DND-41 (cell line): ENCODE results near the gene CEP104.

Experiments
- ATAC-seq: fragments of 200-7000 bp; cut with Tn5 transposase; 3 replicates; pipeline ENCODE4 v1.9.1; 2021; ENCODE audit warnings: low read depth; ENCODE audit not compliant: insufficient read depth
- DNase-seq: peaks from one replicate; pipeline ENCODE4 v3.0.0-alpha.2; 2020
- H2AFZ ChIP-seq: 2 replicates; pipeline ENCODE4 v1.6.0; 2012; ENCODE audit warnings: low read depth, low read length
- H3K27ac ChIP-seq: 2 replicates; pipeline ENCODE4 v1.5.1; 2012; ENCODE audit warnings: low read length, inconsistent platforms
- H3K27me3 ChIP-seq: fragments of 200-600 bp; sonication (generic); 2 replicates; pipeline ENCODE4 v1.6.0; 2012; ENCODE audit warnings: low read length, mild to moderate bottlenecking, inconsistent platforms; ENCODE audit not compliant: insufficient read depth, poor library complexity
- H3K36me3 ChIP-seq: 2 replicates; pipeline ENCODE4 v1.5.1; 2012; ENCODE audit warnings: low read length, inconsistent platforms; ENCODE audit not compliant: insufficient read depth
- H3K4me1 ChIP-seq: 2 replicates; pipeline ENCODE4 v1.5.1; 2012; ENCODE audit warnings: mild to moderate bottlenecking, low read length; ENCODE audit not compliant: insufficient read depth
- H3K4me2 ChIP-seq: 2 replicates; pipeline ENCODE4 v1.6.0; 2012; ENCODE audit warnings: mild to moderate bottlenecking, moderate library complexity, low read length, inconsistent platforms; ENCODE audit not compliant: insufficient read depth
- H3K4me3 ChIP-seq, 2 experiments: fragments of 200-600 bp in 1 of 2; shearing (Covaris generic) in 1 of 2; 2 replicates each; pipeline ENCODE4 v1.5.1; 2012 to 2016; ENCODE audit warnings: inconsistent platforms in 2 of 2, low read length in 2 of 2, mild to moderate bottlenecking in 2 of 2, low read depth in 1 of 2, moderate library complexity in 1 of 2
- H3K79me2 ChIP-seq: 2 replicates; pipeline ENCODE4 v1.6.0; 2012; ENCODE audit warnings: low read length, inconsistent platforms; ENCODE audit not compliant: insufficient read depth
- H3K9ac ChIP-seq: 2 replicates; pipeline ENCODE4 v1.6.0; 2012; ENCODE audit warnings: low read depth, mild to moderate bottlenecking, inconsistent platforms, low read length, moderate library complexity
- H3K9me3 ChIP-seq: 2 replicates; pipeline ENCODE4 v1.5.1; 2012; ENCODE audit warnings: low read length, moderate library complexity, mild to moderate bottlenecking, inconsistent platforms; ENCODE audit not compliant: insufficient read depth, severe bottlenecking
- H4K20me1 ChIP-seq: 2 replicates; pipeline ENCODE4 v1.6.0; 2012; ENCODE audit warnings: low read length; ENCODE audit not compliant: insufficient read depth
- EZH2 ChIP-seq: IDR thresholded peaks from 3 replicates; pipeline ENCODE4 v1.6.1; 2012; ENCODE audit warnings: borderline replicate concordance, low read depth, mild to moderate bottlenecking, moderate library complexity, low read length, inconsistent platforms; ENCODE audit not compliant: severe bottlenecking
- TF ChIP-seq, protein P1 (sequence below): IDR thresholded peaks from 2 replicates; pipeline ENCODE4 v1.5.1; 2012; ENCODE audit warnings: borderline replicate concordance, low read length, moderate library complexity, mild to moderate bottlenecking; ENCODE audit not compliant: poor library complexity, severe bottlenecking; ENCODE audit errors: extremely low read depth

The CEP104 gene

DNA sequence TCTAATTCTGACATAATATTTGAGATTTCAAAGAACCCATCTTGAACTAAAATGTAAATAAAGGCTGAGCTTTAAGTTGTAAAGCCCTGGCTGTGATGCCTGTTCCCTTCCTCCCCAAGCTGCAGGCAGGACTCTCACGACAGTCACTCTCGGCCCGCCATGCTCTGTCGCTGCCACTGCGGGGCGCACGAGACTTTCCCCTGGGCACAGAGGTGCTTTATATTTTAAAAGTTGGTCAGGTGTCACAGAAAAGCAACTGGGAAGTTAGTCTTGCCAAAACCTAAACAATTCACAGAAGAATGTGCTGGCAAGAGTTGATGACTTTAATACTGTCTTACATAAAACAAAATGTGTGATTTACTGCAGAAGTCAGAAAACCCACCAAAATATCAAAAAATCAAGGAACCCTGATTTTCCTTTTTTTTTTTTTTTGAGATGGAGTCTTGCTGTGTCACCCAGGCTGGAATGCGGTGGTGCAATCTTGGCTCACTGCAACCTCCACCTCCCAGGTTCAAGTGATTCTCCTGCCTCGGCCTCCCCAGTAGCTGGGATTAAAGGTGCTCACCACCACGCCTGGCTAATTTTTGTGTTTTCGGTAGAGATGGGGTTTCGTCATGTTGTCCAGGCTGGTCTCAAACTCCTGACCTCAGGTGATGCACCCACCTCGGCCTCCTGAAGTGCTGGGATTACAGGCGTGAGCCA is 71.4 kb downstream of the CEP104 start:
- Histone ChIP-seq H4K20me1 (peaks cover 42% of the 10 kb centered on the region), H3K36me3 (peaks cover 90% of the 10 kb centered on the region), H2AFZ (no peak overlapping the region), H3K27ac (no peak overlapping the region), H3K4me1 (no peaks in the 10 kb centered on the region), H3K27me3 (no peaks in the 10 kb centered on the region), H3K9me3 (no peaks in the 10 kb centered on the region), H3K79me2 (peaks cover 30% of the 10 kb centered on the region), H3K4me2 (no peak overlapping the region), H3K4me3 (no peak overlapping the region), H3K9ac (no peak overlapping the region)
- ATAC-seq: 0 out of 3 replicates have a peak, but pooled peaks have one; percentile 40
- no peak for DNase-seq
- TF ChIP-seq, protein P1, sequence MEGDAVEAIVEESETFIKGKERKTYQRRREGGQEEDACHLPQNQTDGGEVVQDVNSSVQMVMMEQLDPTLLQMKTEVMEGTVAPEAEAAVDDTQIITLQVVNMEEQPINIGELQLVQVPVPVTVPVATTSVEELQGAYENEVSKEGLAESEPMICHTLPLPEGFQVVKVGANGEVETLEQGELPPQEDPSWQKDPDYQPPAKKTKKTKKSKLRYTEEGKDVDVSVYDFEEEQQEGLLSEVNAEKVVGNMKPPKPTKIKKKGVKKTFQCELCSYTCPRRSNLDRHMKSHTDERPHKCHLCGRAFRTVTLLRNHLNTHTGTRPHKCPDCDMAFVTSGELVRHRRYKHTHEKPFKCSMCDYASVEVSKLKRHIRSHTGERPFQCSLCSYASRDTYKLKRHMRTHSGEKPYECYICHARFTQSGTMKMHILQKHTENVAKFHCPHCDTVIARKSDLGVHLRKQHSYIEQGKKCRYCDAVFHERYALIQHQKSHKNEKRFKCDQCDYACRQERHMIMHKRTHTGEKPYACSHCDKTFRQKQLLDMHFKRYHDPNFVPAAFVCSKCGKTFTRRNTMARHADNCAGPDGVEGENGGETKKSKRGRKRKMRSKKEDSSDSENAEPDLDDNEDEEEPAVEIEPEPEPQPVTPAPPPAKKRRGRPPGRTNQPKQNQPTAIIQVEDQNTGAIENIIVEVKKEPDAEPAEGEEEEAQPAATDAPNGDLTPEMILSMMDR: peak; percentile 49
- no peak for TF ChIP-seq EZH2

DNA sequence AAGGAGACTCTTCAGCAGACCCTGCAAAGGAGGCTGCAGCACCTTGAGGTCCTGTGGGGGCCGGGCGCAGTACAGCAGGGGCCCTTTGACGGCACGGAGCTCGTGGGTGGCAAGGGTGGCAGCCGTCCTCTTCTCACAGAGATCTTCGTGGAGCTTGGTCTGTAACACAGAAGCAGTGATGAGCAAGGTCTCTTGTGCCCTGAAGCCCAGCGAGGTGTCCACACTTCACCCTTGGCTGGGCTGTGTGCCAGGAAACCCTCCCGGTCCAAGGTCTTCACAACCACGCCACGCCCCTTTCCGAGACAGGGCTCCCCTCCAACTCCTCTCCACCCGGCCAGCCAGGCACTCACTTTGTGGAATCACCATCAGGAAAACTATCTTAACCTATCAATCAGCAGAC is 72.0 kb downstream of the CEP104 start:
- peaks cover 24% of the 10 kb centered on the region for H3K79me2 ChIP-seq
- H3K9me3 ChIP-seq: no peaks in the 10 kb centered on the region
- no peak overlapping the region for H3K4me3 ChIP-seq
- no peaks in the 10 kb centered on the region for H3K27me3 ChIP-seq
- DNase-seq (no peak), ATAC-seq (no peak; the same call in 2 of the 3 replicates)
- no peak overlapping the region for H3K9ac ChIP-seq
- TF ChIP-seq EZH2: no peak
- TF ChIP-seq, protein P1: no peak
- peaks cover 90% of the 10 kb centered on the region for H3K36me3 ChIP-seq
- no peaks in the 10 kb centered on the region for H3K4me1 ChIP-seq
- H3K4me2 ChIP-seq: no peak overlapping the region
- H2AFZ ChIP-seq: no peak overlapping the region
- no peak overlapping the region for H3K27ac ChIP-seq
- peaks cover 36% of the 10 kb centered on the region for H4K20me1 ChIP-seq

DNA sequence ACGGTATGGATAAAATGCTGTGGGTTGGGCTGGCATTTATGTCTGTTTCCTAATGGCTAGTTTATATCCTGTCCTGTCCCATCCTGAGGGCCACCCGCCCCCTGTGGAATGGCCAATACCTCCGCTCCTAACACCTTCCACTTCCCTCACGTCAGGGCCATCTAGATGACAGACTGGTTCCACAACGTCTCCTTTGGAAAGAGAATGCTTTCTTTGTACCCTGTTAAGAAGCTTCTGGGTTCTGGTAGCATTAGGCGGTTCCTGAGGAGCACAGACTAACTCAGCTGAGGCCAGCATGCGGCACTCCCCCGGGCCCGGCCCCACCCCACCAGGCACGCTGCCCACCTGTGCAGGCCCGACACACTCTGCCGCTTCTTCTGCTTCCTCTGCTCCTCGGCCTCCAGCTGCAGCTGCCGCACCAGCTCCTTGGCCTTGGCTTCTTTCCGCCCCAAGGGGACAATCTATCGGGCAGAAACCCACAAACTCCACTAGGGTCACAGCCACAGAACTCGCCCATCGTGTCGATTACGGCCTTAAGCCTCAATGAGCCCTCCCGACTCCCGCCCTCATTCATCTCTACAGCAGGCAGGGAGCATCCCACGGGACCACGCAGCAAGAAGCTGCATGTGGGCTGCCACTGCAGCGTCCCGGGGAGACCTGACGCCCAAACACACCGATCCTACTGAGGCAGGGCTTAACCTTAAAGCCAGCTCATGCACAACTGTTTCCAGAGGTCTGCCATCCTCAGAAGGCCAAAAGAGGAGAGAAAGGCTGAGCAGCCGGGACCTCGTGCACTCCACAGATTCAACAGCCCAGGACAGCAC is 73.1 kb downstream of the CEP104 start:
- H4K20me1 ChIP-seq: peaks cover 24% of the 10 kb centered on the region
- no peak overlapping the region for H2AFZ ChIP-seq
- no peaks in the 10 kb centered on the region for H3K27me3 ChIP-seq
- H3K27ac ChIP-seq: no peak overlapping the region
- H3K4me1 ChIP-seq: no peaks in the 10 kb centered on the region
- H3K79me2 ChIP-seq: peaks cover 12% of the 10 kb centered on the region
- H3K9me3 ChIP-seq: no peaks in the 10 kb centered on the region
- no peak for DNase-seq
- TF ChIP-seq, protein P1: no peak
- TF ChIP-seq EZH2: no peak
- no peak for ATAC-seq
- H3K4me3 ChIP-seq: no peak overlapping the region
- no peak overlapping the region for H3K4me2 ChIP-seq
- H3K9ac ChIP-seq: no peak overlapping the region
- H3K36me3 ChIP-seq: peaks cover 97% of the 10 kb centered on the region
